Measurements from ENCODE around the gene HDAC5. TPM values are rescaled to one million over a fixed set of nuclear protein-coding genes. Genes with fewer than 3 reads are reported as not detected.

Gene HDAC5
- total and polyA plus RNA-seq, 2 of the 8 experiments (the other 6 are each of a cell fraction or from before 2014, with no cell fraction given) = 48.5 to 54.4 TPM

- TF ChIP-seq CHD7 (IDR thresholded peaks at IDR 0.05; ENCODE audit: insufficient replicate concordance, low read length) (no peak), NRF1 (IDR thresholded peaks at IDR 0.05; ENCODE audit: low read depth, low read length) (no peak), SAP30 (IDR thresholded peaks at IDR 0.05; ENCODE audit: insufficient read depth, insufficient replicate concordance, low read length) (no peak), KDM5A (IDR thresholded peaks at IDR 0.05; ENCODE audit: low read length) (no peak), SP4 (IDR thresholded peaks at IDR 0.05; ENCODE audit: low read length) (no peak), BRCA1 (IDR thresholded peaks at IDR 0.05; ENCODE audit: low read depth, low read length) (no peak), ATF2 (IDR thresholded peaks at IDR 0.05; ENCODE audit: low read length) (no peak), ATF3 (IDR thresholded peaks at IDR 0.05; ENCODE audit: insufficient read depth, low read depth, low read length) (no peak)
Observed at GRCh38 chr17:44071772-44072171, 51.7 kb downstream of the HDAC5 start (continued).

Data from H1 (cell line).